ENCODE data around the gene RRAGC.

The RRAGC gene

DNA sequence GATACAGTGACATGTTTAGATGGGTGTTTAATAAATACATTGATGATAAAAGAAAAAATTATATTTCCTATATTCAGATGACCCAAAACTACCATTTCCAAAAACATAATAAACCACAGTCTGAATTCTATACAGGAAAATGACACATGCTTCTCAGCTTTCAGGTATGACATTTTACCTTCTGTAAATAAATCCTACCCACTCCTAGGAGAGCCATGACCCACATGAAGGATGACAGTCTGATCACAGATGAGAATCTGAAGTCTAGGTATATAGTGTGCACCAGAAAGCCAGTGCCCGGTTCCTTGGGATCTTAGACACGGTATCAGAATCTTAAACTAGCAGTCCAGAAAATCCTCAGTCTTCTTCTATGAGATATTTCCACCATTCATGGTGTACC, 25.5 kb upstream of the RRAGC start:
- DNase-seq (no peak), ATAC-seq (ENCODE audit: insufficient read depth, low read depth) (no peak)
- H3K9ac ChIP-seq (ENCODE audit: low read depth, low read length), result no peak overlapping the region
- H3K4me1 ChIP-seq (ENCODE audit: insufficient read depth, low read length), result no peaks in the 10 kb centered on the region
- no peaks in the 10 kb centered on the region for H3K9me3 ChIP-seq (ENCODE audit: insufficient read depth, low read length, severe bottlenecking)
- no peak overlapping the region for H2AFZ ChIP-seq (ENCODE audit: low read depth, low read length)
- H3K4me2 ChIP-seq (ENCODE audit: insufficient read depth, low read length), result no peak overlapping the region
- no peaks in the 10 kb centered on the region for H3K36me3 ChIP-seq (ENCODE audit: insufficient read depth, low read length)
- no peak overlapping the region for H3K27ac ChIP-seq (ENCODE audit: low read length)
- H3K4me3 ChIP-seq (ENCODE audit: low read depth in 1 of 2, low read length in 2 of 2), result no peak overlapping the region
- TF ChIP-seq, protein P1, sequence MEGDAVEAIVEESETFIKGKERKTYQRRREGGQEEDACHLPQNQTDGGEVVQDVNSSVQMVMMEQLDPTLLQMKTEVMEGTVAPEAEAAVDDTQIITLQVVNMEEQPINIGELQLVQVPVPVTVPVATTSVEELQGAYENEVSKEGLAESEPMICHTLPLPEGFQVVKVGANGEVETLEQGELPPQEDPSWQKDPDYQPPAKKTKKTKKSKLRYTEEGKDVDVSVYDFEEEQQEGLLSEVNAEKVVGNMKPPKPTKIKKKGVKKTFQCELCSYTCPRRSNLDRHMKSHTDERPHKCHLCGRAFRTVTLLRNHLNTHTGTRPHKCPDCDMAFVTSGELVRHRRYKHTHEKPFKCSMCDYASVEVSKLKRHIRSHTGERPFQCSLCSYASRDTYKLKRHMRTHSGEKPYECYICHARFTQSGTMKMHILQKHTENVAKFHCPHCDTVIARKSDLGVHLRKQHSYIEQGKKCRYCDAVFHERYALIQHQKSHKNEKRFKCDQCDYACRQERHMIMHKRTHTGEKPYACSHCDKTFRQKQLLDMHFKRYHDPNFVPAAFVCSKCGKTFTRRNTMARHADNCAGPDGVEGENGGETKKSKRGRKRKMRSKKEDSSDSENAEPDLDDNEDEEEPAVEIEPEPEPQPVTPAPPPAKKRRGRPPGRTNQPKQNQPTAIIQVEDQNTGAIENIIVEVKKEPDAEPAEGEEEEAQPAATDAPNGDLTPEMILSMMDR (IDR thresholded peaks at IDR 0.05; ENCODE audit: borderline replicate concordance, extremely low read depth, low read length, poor library complexity, severe bottlenecking), result no peak
- TF ChIP-seq EZH2 (IDR thresholded peaks at IDR 0.05; ENCODE audit: borderline replicate concordance, low read depth, low read length, severe bottlenecking), result no peak
- no peaks in the 10 kb centered on the region for H4K20me1 ChIP-seq (ENCODE audit: insufficient read depth, low read length)
- no peaks in the 10 kb centered on the region for H3K27me3 ChIP-seq (ENCODE audit: insufficient read depth, low read length, poor library complexity)
- H3K79me2 ChIP-seq (ENCODE audit: insufficient read depth, low read length), result no peaks in the 10 kb centered on the region

DNA sequence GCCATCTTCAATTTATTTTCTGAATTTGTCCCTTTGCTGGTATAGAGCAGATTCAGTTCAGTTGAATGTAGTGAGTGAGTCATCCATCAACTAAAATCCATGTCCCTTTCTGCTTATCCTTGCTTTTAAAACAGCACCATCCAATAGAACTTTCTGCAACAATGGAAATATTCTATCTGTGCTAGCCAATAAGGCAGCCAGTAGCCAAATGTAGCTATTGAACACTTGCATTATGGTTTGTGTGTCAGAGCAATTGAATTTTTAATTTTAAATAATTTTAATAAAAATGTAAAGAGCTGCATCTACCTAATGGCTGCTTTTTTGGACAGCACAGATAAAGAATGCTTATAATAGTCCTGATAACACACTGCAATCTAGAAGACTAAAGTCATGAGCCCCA, 21.9 kb upstream of the RRAGC start, which contains the start of gene GJA9:
TSS of gene GJA9 (minus strand) at position 101 of the 400 bp plus-strand sequence. CDS start 5,489 bp downstream, outside the sequence.
- no peak for TF ChIP-seq EZH2 (IDR thresholded peaks at IDR 0.05; ENCODE audit: borderline replicate concordance, low read depth, low read length, severe bottlenecking)
- TF ChIP-seq, protein P1 (IDR thresholded peaks at IDR 0.05; ENCODE audit: borderline replicate concordance, extremely low read depth, low read length, poor library complexity, severe bottlenecking), result no peak
- H3K9me3 ChIP-seq (ENCODE audit: insufficient read depth, low read length, severe bottlenecking), result no peaks in the 10 kb centered on the region
- H3K27ac ChIP-seq (ENCODE audit: low read length), result no peak within 1 kb of the TSS
- H4K20me1 ChIP-seq (ENCODE audit: insufficient read depth, low read length), result no peaks in the 10 kb centered on the region
- no peaks in the 10 kb centered on the region for H3K79me2 ChIP-seq (ENCODE audit: insufficient read depth, low read length)
- no peak within 1 kb of the TSS for H2AFZ ChIP-seq (ENCODE audit: low read depth, low read length)
- DNase-seq, result no peak
- no peaks in the 10 kb centered on the region for H3K4me1 ChIP-seq (ENCODE audit: insufficient read depth, low read length)
- no peak for ATAC-seq (ENCODE audit: insufficient read depth, low read depth)
- no peaks in the 10 kb centered on the region for H3K36me3 ChIP-seq (ENCODE audit: insufficient read depth, low read length)
- H3K4me3 ChIP-seq (ENCODE audit: low read depth in 1 of 2, low read length in 2 of 2), result no peak within 1 kb of the TSS
- H3K27me3 ChIP-seq (ENCODE audit: insufficient read depth, low read length, poor library complexity), result no peaks in the 10 kb centered on the region
- no peak within 1 kb of the TSS for H3K4me2 ChIP-seq (ENCODE audit: insufficient read depth, low read length)
- no peak within 1 kb of the TSS for H3K9ac ChIP-seq (ENCODE audit: low read depth, low read length)

DNA sequence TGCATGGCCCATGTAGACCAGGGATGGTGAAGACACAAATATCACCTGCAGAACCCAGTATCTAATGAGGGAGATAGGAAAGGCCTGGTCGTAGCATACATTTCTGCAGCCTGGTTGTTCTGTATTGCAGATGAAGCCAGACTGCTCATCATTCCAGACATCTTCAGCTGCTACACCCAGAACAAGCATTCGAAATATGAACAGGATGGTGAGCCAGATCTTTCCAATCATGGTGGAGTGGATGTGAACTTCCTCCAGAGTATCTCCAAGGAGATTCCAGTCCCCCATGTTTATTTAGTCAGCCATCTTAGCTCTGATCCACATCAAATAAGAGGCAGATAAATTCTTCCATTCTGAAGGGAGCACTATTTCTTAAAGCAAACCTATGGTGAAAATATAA, 16.2 kb upstream of the RRAGC start:
- no peaks in the 10 kb centered on the region for H3K9me3 ChIP-seq (ENCODE audit: insufficient read depth, low read length, severe bottlenecking)
- no peak for ATAC-seq (ENCODE audit: insufficient read depth, low read depth)
- no peak overlapping the region for H3K9ac ChIP-seq (ENCODE audit: low read depth, low read length)
- H2AFZ ChIP-seq (ENCODE audit: low read depth, low read length), result no peak overlapping the region
- peaks cover 4% of the 10 kb centered on the region; the same call in 1 of the 2 replicates for H3K36me3 ChIP-seq (ENCODE audit: insufficient read depth, low read length)
- H3K79me2 ChIP-seq (ENCODE audit: insufficient read depth, low read length), result peaks cover 27% of the 10 kb centered on the region
- H4K20me1 ChIP-seq (ENCODE audit: insufficient read depth, low read length), result no peaks in the 10 kb centered on the region
- no peak overlapping the region for H3K27ac ChIP-seq (ENCODE audit: low read length)
- TF ChIP-seq EZH2 (IDR thresholded peaks at IDR 0.05; ENCODE audit: borderline replicate concordance, low read depth, low read length, severe bottlenecking), result no peak
- TF ChIP-seq, protein P1 (IDR thresholded peaks at IDR 0.05; ENCODE audit: borderline replicate concordance, extremely low read depth, low read length, poor library complexity, severe bottlenecking), result no peak
- no peak overlapping the region for H3K4me3 ChIP-seq (ENCODE audit: low read depth in 1 of 2, low read length in 2 of 2)
- H3K4me2 ChIP-seq (ENCODE audit: insufficient read depth, low read length), result no peak overlapping the region
- H3K4me1 ChIP-seq (ENCODE audit: insufficient read depth, low read length), result peaks cover 28% of the 10 kb centered on the region
- H3K27me3 ChIP-seq (ENCODE audit: insufficient read depth, low read length, poor library complexity), result no peaks in the 10 kb centered on the region
- no peak for DNase-seq

All from DND-41 (cell line).